ENCODE results near the gene OSGEP.
"Not testable (repeated sequence)": the region's sequence is repeated elsewhere in the genome, so short reads cannot be mapped to it uniquely, and the experiment has no call there.

Gene OSGEP

DNA sequence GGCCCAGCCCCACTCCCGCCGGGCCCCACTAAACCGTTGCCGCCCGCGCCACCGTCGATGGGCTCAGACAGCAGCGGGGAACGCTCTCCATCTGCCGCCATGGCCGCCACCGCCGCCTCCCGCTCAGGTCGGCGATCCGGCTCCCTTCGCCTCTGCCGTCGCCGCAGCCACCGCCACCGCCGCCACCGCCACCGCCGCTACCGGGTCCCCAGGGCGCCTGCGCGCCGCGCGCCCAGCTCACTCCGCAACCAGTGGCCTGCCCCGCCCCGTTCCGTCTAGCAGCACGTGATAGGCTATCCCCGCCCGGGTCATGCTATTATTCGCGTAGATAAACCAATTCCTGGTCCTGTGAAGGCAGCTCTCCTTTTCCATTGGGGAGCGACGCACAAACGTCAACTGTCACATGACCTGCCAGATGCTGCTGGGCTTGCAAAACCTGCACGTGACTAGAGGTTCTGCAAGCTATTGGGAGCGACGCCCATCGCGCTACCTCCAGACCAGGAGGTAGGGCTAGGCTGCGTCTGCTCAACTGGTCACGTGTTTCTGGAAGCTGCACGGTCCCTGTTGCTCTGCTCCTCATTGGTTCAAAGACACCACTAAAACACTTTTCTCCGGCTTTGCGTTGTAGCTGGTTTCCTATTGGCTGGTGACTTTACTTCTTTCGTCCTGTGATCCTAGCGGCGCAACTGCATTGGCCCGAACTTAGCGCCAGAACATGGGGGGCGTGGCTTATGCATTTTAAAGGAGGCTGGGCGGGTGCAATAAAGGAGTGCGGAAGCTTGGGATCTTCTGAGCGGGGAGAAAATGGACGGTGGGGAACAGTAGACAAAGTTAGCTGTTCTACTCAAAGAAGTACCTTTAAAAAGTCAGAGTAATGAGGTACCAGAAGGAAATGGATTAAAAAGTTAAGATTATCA lies 6.9 kb upstream of the OSGEP start, which contains the start of gene PIP4P1:
PIP4P1 (minus strand) TSS at position 210 of the 917 bp plus-strand sequence; CDS start at position 101, 109 bp downstream.
- peak; percentile 92 for DNase-seq (ENCODE audit: extremely low spot score)
- ChIA-PET CTCF (interaction anchor here (1.1 to 4.3 kb wide), 8 partner anchors 9 to 149 kb away, joined by 3 to 27 read pairs (median 3); partner anchors contain the start of gene TEP1), POLR2A (interaction anchor here (0.6 to 2.5 kb wide), 15 partner anchors 8 to 804 kb away, joined by 3 to 27 read pairs (median 4); partner anchors contain the start of genes PARP2, PNP and TEP1)
- TF ChIP-seq, protein P1, sequence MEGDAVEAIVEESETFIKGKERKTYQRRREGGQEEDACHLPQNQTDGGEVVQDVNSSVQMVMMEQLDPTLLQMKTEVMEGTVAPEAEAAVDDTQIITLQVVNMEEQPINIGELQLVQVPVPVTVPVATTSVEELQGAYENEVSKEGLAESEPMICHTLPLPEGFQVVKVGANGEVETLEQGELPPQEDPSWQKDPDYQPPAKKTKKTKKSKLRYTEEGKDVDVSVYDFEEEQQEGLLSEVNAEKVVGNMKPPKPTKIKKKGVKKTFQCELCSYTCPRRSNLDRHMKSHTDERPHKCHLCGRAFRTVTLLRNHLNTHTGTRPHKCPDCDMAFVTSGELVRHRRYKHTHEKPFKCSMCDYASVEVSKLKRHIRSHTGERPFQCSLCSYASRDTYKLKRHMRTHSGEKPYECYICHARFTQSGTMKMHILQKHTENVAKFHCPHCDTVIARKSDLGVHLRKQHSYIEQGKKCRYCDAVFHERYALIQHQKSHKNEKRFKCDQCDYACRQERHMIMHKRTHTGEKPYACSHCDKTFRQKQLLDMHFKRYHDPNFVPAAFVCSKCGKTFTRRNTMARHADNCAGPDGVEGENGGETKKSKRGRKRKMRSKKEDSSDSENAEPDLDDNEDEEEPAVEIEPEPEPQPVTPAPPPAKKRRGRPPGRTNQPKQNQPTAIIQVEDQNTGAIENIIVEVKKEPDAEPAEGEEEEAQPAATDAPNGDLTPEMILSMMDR (IDR thresholded peaks at IDR 0.05; ENCODE audit: control extremely low read depth, extremely low read depth, low read depth, missing control alignments) = no peak

DNA sequence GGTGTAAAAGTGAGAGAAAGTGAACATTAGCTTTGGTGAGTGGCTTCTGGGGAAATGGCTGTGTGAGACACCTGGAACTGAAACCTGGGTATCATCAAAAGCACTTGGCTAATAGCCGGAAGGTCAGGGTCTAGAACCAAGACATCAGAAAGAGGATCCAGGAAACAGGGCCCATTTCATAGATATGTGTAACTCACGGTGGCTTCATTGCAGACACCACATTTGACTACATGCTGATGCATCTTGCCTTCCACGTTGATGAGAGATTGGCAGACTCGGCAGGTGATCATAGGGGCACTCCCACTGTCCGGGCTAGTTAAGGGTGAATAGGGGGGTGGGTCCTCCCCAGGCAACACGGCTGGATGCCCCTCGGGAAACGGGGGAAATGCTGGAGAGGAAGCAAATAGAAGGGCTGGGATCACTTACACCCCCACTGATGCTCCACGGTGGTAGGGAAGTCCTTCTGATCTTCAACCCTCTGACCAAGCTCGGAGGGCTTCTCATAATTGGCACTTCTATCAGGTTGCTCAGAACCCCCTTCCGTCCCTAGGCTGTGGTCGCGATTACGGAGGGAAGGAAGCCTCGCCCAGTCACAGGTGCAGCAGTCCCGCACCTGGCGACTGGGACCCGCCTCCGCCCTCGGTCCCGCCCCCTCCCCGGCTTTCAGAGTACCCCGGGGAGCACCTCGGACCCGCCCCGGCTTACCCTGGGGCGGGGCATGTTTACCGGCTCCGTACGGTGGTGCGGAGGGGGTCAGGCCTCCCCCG lies 6.0 kb upstream of the OSGEP start:
- POLR2A ChIA-PET = interaction anchor here (1.1 to 2.5 kb wide), 5 partner anchors 9 to 118 kb away, joined by 5 to 27 read pairs (median 17); partner anchors contain the start of genes PARP2 and PNP
- no peak for DNase-seq (ENCODE audit: extremely low spot score)
- TF ChIP-seq, protein P1 (IDR thresholded peaks at IDR 0.05; ENCODE audit: control extremely low read depth, extremely low read depth, low read depth, missing control alignments) = no peak
- CTCF ChIA-PET = interaction anchor here (1.0 to 4.3 kb wide), 7 partner anchors 27 to 150 kb away, joined by 3 to 27 read pairs (median 3); partner anchors contain the start of gene TEP1

DNA sequence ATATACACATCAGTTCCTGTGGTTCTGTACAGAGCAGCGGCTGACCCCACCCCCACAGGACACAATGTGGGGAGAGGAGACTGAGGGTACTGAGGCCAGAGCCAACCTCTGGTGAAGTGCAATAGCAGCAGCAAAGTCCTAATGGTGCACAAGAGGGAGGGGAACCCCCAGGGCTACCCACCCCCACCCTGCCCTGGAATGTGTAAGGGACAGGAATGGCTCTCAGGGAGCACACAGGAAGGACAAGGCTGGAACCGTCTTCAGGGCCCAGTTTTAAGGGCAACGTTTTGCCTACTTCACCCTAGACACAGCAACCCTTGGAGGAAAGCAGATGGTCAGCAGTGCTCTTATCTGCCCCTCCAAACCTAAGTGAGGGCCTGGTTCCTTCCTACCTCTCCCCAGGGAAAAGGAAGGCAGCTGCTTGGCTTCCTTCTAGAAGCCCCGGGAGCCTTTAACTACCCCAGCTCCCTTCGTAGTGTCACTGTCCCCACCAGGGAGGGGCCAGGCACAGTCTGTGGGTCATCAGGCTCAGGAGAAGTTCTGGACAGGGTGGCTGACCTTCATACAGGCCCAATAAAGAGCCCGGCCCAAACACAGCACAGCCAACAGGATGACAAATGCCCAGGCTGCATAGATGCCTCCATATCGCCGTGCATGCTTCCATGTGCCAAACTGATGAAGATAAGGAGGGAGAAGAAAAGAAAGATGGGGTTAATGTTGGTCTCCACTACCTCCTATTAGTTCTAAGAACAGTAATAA lies 3.6 kb upstream of the OSGEP start:
- no peak for DNase-seq (ENCODE audit: extremely low spot score)
- TF ChIP-seq, protein P1 (IDR thresholded peaks at IDR 0.05; ENCODE audit: control extremely low read depth, extremely low read depth, low read depth, missing control alignments) = no peak
- CTCF ChIA-PET = interaction anchor here (1.9 kb wide), 1 partner anchor 42 kb away, joined by 5 read pairs; no protein-coding TSS in a partner anchor
- POLR2A ChIA-PET = no interaction called here

DNA sequence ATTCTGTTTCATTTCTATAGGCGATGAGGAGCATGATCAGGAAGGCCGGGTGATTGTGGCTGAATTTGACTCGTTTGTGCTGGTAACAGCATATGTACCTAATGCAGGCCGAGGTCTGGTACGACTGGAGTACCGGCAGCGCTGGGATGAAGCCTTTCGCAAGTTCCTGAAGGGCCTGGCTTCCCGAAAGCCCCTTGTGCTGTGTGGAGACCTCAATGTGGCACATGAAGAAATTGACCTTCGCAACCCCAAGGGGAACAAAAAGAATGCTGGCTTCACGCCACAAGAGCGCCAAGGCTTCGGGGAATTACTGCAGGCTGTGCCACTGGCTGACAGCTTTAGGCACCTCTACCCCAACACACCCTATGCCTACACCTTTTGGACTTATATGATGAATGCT lies 2.4 kb upstream of the OSGEP start:
- POLR2A ChIA-PET = no interaction called here
- no peak for DNase-seq (ENCODE audit: extremely low spot score)
- TF ChIP-seq, protein P1 (IDR thresholded peaks at IDR 0.05; ENCODE audit: control extremely low read depth, extremely low read depth, low read depth, missing control alignments) = no peak
- CTCF ChIA-PET = interaction anchor here (1.1 to 5.4 kb wide), 3 partner anchors 24 to 129 kb away, joined by 3 to 39 read pairs (median 4); no protein-coding TSS in a partner anchor

DNA sequence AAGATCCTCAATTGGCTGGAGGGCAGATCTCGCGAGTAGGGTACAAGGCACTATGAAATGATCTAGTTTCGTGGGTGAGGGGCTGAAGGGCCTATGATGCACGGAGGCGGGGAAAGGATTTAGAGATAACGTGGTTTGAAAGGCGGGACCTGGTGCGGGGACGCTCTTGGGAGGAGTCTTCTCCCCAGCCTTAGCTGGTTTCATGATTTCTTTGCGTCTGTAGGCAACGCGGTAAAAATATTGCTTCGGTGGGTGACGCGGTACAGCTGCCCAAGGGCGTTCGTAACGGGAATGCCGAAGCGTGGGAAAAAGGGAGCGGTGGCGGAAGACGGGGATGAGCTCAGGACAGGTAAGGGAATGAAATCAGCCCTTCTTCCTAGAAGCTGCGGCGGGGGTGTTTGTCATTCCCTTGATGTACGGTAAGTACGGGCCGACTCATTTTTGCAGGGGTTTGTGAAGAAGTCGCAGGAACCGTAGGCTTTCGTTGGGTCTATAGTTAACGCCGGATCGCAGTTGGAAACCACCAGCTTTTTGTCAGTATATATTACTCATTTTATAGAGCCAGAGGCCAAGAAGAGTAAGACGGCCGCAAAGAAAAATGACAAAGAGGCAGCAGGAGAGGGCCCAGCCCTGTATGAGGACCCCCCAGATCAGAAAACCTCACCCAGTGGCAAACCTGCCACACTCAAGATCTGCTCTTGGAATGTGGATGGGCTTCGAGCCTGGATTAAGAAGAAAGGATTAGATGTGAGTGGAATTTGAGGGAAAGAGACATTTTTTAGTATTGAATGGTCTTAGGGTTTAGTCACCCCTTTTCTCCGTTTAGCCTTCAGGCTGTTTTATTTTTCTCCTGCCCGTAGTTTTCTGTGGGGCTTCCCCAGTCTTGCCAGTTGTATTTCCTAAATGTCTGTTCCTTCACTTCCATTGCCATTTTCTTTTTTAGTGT lies 1.0 kb upstream of the OSGEP start:
- peak; percentile 50 for DNase-seq (ENCODE audit: extremely low spot score)
- ChIA-PET CTCF (interaction anchor here (0.8 to 5.4 kb wide), 8 partner anchors 8 to 154 kb away, joined by 3 to 39 read pairs (median 4); no protein-coding TSS in a partner anchor), POLR2A (interaction anchor here (0.7 to 2.0 kb wide), 5 partner anchors 12 to 113 kb away, joined by 4 to 13 read pairs (median 5); partner anchors contain the start of genes PARP2, PNP and TEP1)
- TF ChIP-seq, protein P1 (IDR thresholded peaks at IDR 0.05; ENCODE audit: control extremely low read depth, extremely low read depth, low read depth, missing control alignments) = no peak

DNA sequence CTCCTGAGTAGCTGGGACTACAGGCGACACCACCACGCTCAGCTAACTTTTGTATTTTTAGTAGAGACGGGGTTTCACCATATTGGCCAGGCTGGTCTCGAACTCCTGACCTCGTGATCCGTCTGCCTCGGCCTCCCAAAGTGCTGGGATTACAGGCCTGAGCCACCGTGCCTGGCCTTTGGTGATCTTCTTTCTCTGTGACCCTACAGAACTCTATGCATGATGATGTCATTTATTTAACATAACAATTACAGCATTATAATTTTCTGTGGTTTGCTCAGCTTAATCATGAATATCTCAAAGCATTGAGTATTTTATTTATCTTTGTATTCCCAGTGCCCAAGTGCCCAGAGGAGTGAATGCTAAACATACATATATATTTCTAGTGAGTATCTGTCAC lies 1.8 kb downstream of the OSGEP start:
- DNase-seq (ENCODE audit: extremely low spot score) = not testable (repeated sequence)
- ChIA-PET POLR2A (interaction anchor here (1.5 kb wide), 1 partner anchor 17 kb away, joined by 8 read pairs; no protein-coding TSS in a partner anchor), CTCF (interaction anchor here (1.1 to 5.4 kb wide), 3 partner anchors 8 to 109 kb away, joined by 3 to 39 read pairs (median 3); partner anchors contain the start of gene PARP2)
